T-helper 2 cell treated with Interferon-gamma antibody and Interleukin-4, amounts not matched to agents 5 μg/mL and 100 μg/mL, for 36 hours (primary cell): ENCODE data around the gene GTF2IRD1.
A peak's percentile ranks its signal among the peaks of the same experiment; 100 is the strongest.

Experiments used
- DNase-seq: peaks from one replicate; pipeline ENCODE4 v3.0.0; 2021; ENCODE audit warnings: low spot score
- H3K27ac Mint-ChIP-seq: one replicate; pipeline ENCODE4 v1.8.0; 2021; ENCODE audit warnings: mild to moderate bottlenecking, mixed read lengths
- H3K27me3 Mint-ChIP-seq: one replicate; pipeline ENCODE4 v1.8.0; 2021; ENCODE audit warnings: low read depth, mixed read lengths
- H3K36me3 Mint-ChIP-seq: one replicate; pipeline ENCODE4 v1.8.0; 2021; ENCODE audit warnings: low read depth, mixed read lengths
- H3K4me1 Mint-ChIP-seq: one replicate; pipeline ENCODE4 v1.8.0; 2021; ENCODE audit warnings: low read depth, mixed read lengths
- H3K4me3 Mint-ChIP-seq: one replicate; pipeline ENCODE4 v1.8.0; 2022; ENCODE audit warnings: mild to moderate bottlenecking, moderate library complexity, mixed read lengths
- H3K9me3 Mint-ChIP-seq: one replicate; pipeline ENCODE4 v1.8.0; 2021; ENCODE audit warnings: mixed read lengths

The GTF2IRD1 gene

DNA sequence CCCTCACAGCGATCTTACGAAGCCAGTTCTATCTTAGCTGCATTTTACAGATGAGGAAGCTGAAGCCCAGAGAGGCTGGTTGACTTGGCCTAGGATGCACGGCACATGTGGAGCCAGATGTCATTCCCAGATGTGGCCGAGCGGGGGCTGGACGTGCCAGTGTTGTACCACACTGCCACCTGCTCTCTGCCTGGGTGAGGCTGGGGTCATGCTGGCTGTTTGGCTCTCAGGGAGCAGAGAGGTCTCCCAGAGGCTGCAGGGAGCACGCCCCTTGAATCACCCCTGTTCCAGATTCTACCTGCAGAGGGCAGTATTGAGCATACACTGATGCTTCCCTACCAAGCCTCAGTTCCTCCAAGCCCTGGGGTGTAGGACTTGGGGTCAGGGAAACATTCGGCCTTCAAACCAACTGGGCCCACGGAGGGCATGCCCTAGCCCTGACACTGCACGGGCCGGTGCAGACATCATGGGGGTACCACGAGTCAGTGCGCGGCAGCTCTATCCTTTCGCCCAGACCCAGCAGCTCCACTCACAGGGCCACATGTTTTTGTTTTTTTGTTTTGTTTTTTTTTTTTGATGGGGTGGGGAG is 3.8 kb upstream of the GTF2IRD1 start:
- Mint-ChIP-seq H3K27me3 (peaks cover 12% of the 10 kb centered on the region), H3K27ac (no peak overlapping the region), H3K4me3 (no peak overlapping the region), H3K9me3 (no peaks in the 10 kb centered on the region), H3K36me3 (no peaks in the 10 kb centered on the region), H3K4me1 (peaks cover 12% of the 10 kb centered on the region)
- peak; percentile 53 for DNase-seq

DNA sequence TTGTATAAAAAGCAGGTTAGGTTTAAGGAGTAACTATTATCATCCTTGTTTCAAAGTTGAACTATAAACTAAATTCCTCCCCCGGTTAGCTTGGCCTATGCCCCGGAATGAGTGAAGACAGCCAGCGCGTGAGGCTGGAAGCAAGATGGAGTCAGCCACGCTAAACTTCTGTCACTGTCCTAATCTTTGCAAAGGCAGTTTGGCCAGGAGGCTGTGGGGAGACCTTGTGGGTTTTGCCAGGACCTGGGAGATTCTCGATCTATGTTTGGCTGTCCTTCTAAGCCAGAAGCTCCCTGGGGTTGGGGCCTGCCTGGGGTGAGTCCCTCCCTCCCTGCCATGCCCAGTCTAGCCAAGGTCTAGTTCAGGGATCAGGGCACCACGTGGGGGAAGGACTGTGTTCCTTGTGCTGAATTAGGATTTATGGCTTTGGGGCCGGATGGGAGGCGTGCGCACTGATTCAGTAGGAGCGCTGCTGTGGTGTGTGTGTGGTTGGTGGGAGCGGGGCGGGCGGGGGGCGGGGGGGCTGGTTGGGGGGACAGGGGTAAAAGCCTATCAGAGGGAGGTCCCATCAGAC is 871 bp upstream of the GTF2IRD1 start:
- Mint-ChIP-seq H3K27me3 (peaks cover 22% of the 10 kb centered on the region), H3K36me3 (no peaks in the 10 kb centered on the region), H3K4me3 (peak overlapping the region; percentile 75), H3K9me3 (no peaks in the 10 kb centered on the region), H3K27ac (peak overlapping the region; percentile 79), H3K4me1 (peaks cover 12% of the 10 kb centered on the region)
- no peak for DNase-seq

GRCh38 chr7:74454021-74454924 is 567 bp downstream of the GTF2IRD1 start:
- peak; percentile 17 for DNase-seq
- Mint-ChIP-seq H3K4me3 (no peak overlapping the region), H3K27me3 (peaks cover 23% of the 10 kb centered on the region), H3K9me3 (no peaks in the 10 kb centered on the region), H3K27ac (no peak overlapping the region), H3K4me1 (peaks cover 12% of the 10 kb centered on the region), H3K36me3 (no peaks in the 10 kb centered on the region)

GRCh38 chr7:74454925-74455288 is 1.2 kb downstream of the GTF2IRD1 start:
- no peak overlapping the region for H3K4me3 Mint-ChIP-seq
- H3K4me1 Mint-ChIP-seq, result peaks cover 9% of the 10 kb centered on the region
- H3K27ac Mint-ChIP-seq, result no peak overlapping the region
- no peak for DNase-seq
- H3K27me3 Mint-ChIP-seq, result peaks cover 18% of the 10 kb centered on the region
- no peaks in the 10 kb centered on the region for H3K36me3 Mint-ChIP-seq
- no peaks in the 10 kb centered on the region for H3K9me3 Mint-ChIP-seq

GRCh38 chr7:74455291-74455804 is 1.6 kb downstream of the GTF2IRD1 start:
- no peak overlapping the region for H3K4me3 Mint-ChIP-seq
- no peaks in the 10 kb centered on the region for H3K9me3 Mint-ChIP-seq
- H3K36me3 Mint-ChIP-seq, result no peaks in the 10 kb centered on the region
- peaks cover 9% of the 10 kb centered on the region for H3K4me1 Mint-ChIP-seq
- peaks cover 18% of the 10 kb centered on the region for H3K27me3 Mint-ChIP-seq
- H3K27ac Mint-ChIP-seq, result peak overlapping the region; percentile 57
- no peak for DNase-seq

- no peak overlapping the region for H3K4me3 Mint-ChIP-seq
- DNase-seq, result no peak
- no peak overlapping the region for H3K27ac Mint-ChIP-seq
- peaks cover 9% of the 10 kb centered on the region for H3K4me1 Mint-ChIP-seq
- H3K9me3 Mint-ChIP-seq, result no peaks in the 10 kb centered on the region
- no peaks in the 10 kb centered on the region for H3K36me3 Mint-ChIP-seq
- peaks cover 18% of the 10 kb centered on the region for H3K27me3 Mint-ChIP-seq
Measured at GRCh38 chr7:74455928-74456327, 2.2 kb downstream of the GTF2IRD1 start.

DNA sequence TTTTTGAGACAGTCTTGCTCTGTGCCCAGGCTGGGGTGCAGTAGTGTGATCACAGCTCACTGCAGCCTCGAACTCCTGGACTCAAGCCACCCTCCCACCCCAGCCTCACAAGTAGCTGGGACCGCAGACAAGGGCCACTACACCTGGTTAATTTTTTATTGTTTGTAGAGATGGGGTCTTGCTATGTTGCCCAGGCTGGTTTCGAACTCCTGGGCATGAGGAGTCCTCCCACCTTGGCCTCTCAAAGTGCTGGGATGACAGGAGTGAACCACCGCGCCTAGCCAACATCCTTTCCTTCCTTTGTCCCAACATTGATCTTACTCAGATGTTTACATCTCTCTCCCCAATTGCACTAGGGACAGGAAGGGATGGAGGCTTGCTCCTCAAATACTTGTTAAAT is 3.3 kb downstream of the GTF2IRD1 start:
- H3K9me3 Mint-ChIP-seq, result no peaks in the 10 kb centered on the region
- H3K27me3 Mint-ChIP-seq, result peaks cover 18% of the 10 kb centered on the region
- no peak overlapping the region for H3K4me3 Mint-ChIP-seq
- no peak for DNase-seq
- peaks cover 9% of the 10 kb centered on the region for H3K4me1 Mint-ChIP-seq
- no peak overlapping the region for H3K27ac Mint-ChIP-seq
- H3K36me3 Mint-ChIP-seq, result no peaks in the 10 kb centered on the region

DNA sequence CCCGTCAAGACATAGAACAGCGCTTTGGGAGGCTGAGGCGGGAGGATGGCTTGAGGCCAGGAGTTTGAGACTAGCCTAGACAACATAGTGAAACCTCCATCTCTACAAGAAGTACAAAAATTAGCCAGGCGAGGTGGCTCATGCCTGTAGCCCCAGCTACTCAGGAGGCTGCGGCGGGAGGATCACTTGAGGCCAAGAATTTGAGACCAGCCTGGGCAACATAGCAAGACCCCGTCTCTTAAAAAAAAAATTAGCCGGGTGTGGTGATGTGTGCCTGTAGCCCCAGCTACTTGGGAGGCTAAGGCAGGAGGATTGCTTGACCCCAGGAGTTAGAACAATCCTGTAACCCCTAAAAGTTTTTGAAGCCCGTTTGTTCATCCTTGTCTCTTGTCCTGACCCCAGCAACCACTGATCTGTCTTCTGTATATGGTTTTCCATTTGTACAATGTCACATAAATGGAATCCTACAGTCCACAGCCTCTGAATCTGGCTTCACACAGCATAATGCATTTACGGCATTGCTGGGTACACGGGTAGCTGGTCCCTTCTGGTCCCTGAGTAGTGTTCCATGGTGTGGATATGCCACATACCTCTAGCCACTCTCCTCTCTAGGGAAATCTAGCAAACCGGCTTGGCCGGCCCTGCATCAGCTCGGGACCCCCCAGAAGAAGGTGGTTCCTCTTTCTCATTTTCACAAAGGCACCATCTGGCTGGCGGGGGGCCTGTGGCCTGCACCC is 8.4 kb downstream of the GTF2IRD1 start:
- no peak overlapping the region for H3K27ac Mint-ChIP-seq

GRCh38 chr7:74462707-74463100 is 9.0 kb downstream of the GTF2IRD1 start:
- Mint-ChIP-seq H3K4me3 (no peak overlapping the region), H3K9me3 (no peaks in the 10 kb centered on the region), H3K27me3 (peaks cover 2% of the 10 kb centered on the region), H3K27ac (no peak overlapping the region), H3K4me1 (no peaks in the 10 kb centered on the region), H3K36me3 (no peaks in the 10 kb centered on the region)
- DNase-seq, result no peak

More for the DNA sequence above, 8.4 kb downstream of the GTF2IRD1 start:
- Mint-ChIP-seq H3K27me3 (peaks cover 7% of the 10 kb centered on the region), H3K4me3 (no peak overlapping the region), H3K4me1 (no peaks in the 10 kb centered on the region), H3K9me3 (no peaks in the 10 kb centered on the region), H3K36me3 (no peaks in the 10 kb centered on the region)
- no peak for DNase-seq

DNA sequence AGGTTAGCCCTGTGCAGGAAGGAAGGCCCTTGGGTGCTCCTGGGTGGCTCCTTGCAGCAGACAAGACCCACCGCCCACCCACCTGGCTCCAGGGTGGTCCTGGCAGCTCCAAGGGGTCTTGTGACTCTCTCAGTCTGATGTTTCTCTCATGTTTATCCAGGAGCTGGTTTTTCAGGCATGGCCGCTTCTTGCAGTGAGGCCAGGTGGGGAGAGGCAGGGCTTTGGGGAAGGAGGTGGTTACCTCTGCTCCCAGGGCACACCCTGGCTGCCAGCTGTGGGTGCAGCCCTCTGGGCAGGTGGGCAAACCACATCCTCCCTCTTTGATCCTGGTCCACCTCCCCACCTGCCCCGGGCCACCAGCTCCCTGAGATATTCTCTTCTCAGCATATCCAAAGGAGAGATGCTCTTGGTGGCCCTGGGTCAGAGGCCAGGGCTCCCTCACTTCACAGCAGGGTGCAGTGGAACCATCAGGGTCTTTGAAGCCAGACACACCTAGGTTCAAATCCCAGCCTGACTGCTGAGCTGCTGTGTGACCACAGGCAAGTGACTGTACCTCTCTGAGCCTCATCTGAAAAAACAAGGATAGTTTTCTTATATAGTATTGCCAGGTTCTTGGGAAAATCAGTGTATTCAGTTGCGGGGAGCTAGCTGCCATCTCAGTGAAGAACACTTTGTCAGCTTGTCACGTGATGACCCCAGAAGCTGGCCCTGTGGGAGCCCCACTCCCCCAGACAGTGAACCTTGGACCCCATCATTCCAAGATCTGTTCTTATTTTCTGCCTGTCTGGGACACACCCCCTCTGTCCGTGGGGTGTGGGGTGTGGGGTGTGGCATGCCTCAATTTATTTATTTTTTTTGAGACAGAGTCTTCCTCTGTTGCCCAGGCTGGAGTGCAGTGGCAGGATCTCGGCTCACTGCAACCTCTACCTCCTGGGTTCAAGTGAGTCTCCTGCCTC is 11.5 kb downstream of the GTF2IRD1 start:
- H3K27ac Mint-ChIP-seq, result no peak overlapping the region
- H3K4me1 Mint-ChIP-seq, result no peaks in the 10 kb centered on the region
- no peaks in the 10 kb centered on the region for H3K9me3 Mint-ChIP-seq
- no peaks in the 10 kb centered on the region for H3K36me3 Mint-ChIP-seq
- no peak overlapping the region for H3K4me3 Mint-ChIP-seq
- no peaks in the 10 kb centered on the region for H3K27me3 Mint-ChIP-seq
- DNase-seq, result no peak

- DNase-seq, result no peak
- H3K27me3 Mint-ChIP-seq, result no peaks in the 10 kb centered on the region
- H3K9me3 Mint-ChIP-seq, result no peaks in the 10 kb centered on the region
- H3K4me1 Mint-ChIP-seq, result no peaks in the 10 kb centered on the region
- no peaks in the 10 kb centered on the region for H3K36me3 Mint-ChIP-seq
- no peak overlapping the region for H3K4me3 Mint-ChIP-seq
- H3K27ac Mint-ChIP-seq, result no peak overlapping the region
Measured at GRCh38 chr7:74466196-74466813, 12.6 kb downstream of the GTF2IRD1 start.

GRCh38 chr7:74467876-74468275 is 14.2 kb downstream of the GTF2IRD1 start:
- Mint-ChIP-seq H3K9me3 (no peaks in the 10 kb centered on the region), H3K27me3 (no peaks in the 10 kb centered on the region), H3K27ac (no peak overlapping the region), H3K4me3 (no peak overlapping the region), H3K36me3 (no peaks in the 10 kb centered on the region), H3K4me1 (no peaks in the 10 kb centered on the region)
- DNase-seq, result no peak
